HG03521 (cell line): Measurements from ENCODE around the gene PTPRN2.
"Not testable (repeated sequence)": the region's sequence is repeated elsewhere in the genome, so short reads cannot be mapped to it uniquely, and the experiment has no call there.

ENCODE experiments used
- ATAC-seq: cut with Tn5 transposase; IDR thresholded peaks from one replicate; pipeline ENCODE4 v1.9.1; 2021; ENCODE audit warnings: mild to moderate bottlenecking, moderate library complexity; ENCODE audit not compliant: unreplicated experiment

Gene PTPRN2

GRCh38 chr7:157708919-157709295, 878.7 kb downstream of the PTPRN2 start:
- ATAC-seq: no peak

- no peak for ATAC-seq
These were observed 879.4 kb downstream of the PTPRN2 start for GRCh38 chr7:157707983-157708918.

GRCh38 chr7:157704365-157704764, 883.3 kb downstream of the PTPRN2 start:
- ATAC-seq: no peak

GRCh38 chr7:157703534-157704195, 884.0 kb downstream of the PTPRN2 start:
- ATAC-seq: no peak

- no peak for ATAC-seq
These were observed 884.5 kb downstream of the PTPRN2 start for GRCh38 chr7:157703131-157703530.

GRCh38 chr7:157702311-157703023, 885.2 kb downstream of the PTPRN2 start:
- no peak for ATAC-seq

GRCh38 chr7:157701395-157702180, 886.0 kb downstream of the PTPRN2 start:
- ATAC-seq: not testable (repeated sequence)

GRCh38 chr7:157700231-157701005, 887.2 kb downstream of the PTPRN2 start:
- no peak for ATAC-seq

- no peak for ATAC-seq
These were observed 888.1 kb downstream of the PTPRN2 start for GRCh38 chr7:157699357-157700013.

- not testable (repeated sequence) for ATAC-seq
These were observed 890.3 kb downstream of the PTPRN2 start for GRCh38 chr7:157697287-157697686.

GRCh38 chr7:157695609-157696008, 892.0 kb downstream of the PTPRN2 start:
- ATAC-seq: not testable (repeated sequence)

- no peak for ATAC-seq
These were observed 893.3 kb downstream of the PTPRN2 start for GRCh38 chr7:157694376-157694665.

GRCh38 chr7:157693521-157694375, 893.9 kb downstream of the PTPRN2 start:
- ATAC-seq: no peak

GRCh38 chr7:157693071-157693520, 894.5 kb downstream of the PTPRN2 start:
- no peak for ATAC-seq

GRCh38 chr7:157692460-157693011, 895.1 kb downstream of the PTPRN2 start:
- no peak for ATAC-seq

GRCh38 chr7:157691586-157692459, 895.8 kb downstream of the PTPRN2 start:
- no peak for ATAC-seq

GRCh38 chr7:157690833-157691585, 896.6 kb downstream of the PTPRN2 start:
- ATAC-seq: no peak
